H54 (cell line): ENCODE data around the gene PANX1.

Experiments
- DNase-seq: peaks from one replicate; pipeline ENCODE4 v3.0.0; 2011; ENCODE audit warnings: low spot score, mixed read lengths; ENCODE audit not compliant: insufficient read length
- FAIRE-seq: peaks from 3 replicates; lab custom pipeline; 2011; peaks lifted over from hg19 to GRCh38; lab: Jason Lieb, UNC
- POLR2A ChIP-seq: IDR thresholded peaks from 2 replicates; pipeline ENCODE4 v1.6.1; 2011; ENCODE audit warnings: low read depth, mild to moderate bottlenecking, low read length

PANX1 gene

DNA sequence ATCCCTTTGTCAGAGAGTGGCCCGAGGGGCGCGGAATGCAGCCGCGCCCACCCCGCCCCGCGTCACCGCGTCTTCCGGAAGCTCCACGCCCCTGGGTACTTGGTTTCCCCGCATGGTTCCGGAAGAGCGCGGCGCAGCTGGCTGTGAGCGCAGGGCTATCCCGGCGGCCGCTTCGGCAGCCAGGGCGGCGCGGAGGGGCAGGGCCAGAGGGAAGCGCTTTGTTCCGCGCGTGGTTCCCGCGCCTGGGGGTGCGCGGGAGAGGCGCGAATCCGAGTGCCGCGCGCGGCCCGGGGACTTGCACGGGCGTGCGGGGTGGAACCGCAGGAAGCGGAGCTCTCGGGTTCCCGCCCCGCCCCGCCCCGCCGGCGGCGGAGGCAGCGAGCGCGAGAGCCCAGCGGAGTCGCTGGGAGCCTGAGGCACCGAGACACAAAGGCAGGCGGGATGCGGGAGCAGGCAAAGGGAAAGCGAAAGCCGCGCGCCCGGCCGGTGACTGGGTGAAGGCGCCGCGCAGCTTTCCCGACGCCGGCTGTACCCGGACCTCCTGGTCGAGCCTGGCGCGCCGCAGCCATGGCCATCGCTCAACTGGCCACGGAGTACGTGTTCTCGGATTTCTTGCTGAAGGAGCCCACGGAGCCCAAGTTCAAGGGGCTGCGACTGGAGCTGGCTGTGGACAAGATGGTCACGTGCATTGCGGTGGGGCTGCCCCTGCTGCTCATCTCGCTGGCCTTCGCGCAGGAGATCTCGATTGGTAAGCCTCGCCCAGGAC, at the start of gene PANX1:
Gene PANX1 (plus strand): TSS at position 96 of the 766 bp plus-strand sequence. CDS start 472 bp downstream, at position 568.
- FAIRE-seq: no peak
- DNase-seq: no peak
- peak; percentile 34; the same call in 1 of the 2 replicates for TF ChIP-seq POLR2A

- no peak for TF ChIP-seq POLR2A
- no peak for FAIRE-seq
- no peak for DNase-seq
Measured at GRCh38 chr11:94084164-94084563, 44.5 kb upstream of the PANX1 start.

GRCh38 chr11:94088906-94089305, 39.7 kb upstream of the PANX1 start:
- TF ChIP-seq POLR2A: no peak
- DNase-seq: no peak
- no peak for FAIRE-seq

DNA sequence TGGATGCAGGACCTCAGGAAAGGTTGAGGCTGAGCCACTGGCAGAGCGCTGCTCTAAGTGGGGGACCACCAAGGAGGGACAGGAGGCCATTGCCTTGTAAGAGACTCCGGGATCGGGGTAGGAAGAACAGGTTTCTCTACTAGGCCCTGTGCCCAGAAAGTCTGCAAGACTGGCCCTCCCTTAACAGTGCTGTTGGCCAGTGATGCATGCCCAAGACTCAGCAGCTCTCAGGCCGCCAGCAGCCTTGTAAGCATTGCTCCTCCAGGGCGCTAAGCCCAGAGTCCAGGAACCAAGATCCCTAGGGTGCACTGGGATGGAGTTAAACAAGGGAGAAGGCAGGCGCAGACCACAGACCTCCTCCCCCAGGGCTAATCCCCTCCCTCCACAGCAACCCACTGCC, 39.3 kb upstream of the PANX1 start:
- no peak for TF ChIP-seq POLR2A
- FAIRE-seq: no peak

GRCh38 chr11:94090401-94090800, 38.2 kb upstream of the PANX1 start:
- TF ChIP-seq POLR2A: no peak
- DNase-seq (no peak), FAIRE-seq (no peak)

More for the DNA sequence above, 39.3 kb upstream of the PANX1 start:
- DNase-seq: no peak

DNA sequence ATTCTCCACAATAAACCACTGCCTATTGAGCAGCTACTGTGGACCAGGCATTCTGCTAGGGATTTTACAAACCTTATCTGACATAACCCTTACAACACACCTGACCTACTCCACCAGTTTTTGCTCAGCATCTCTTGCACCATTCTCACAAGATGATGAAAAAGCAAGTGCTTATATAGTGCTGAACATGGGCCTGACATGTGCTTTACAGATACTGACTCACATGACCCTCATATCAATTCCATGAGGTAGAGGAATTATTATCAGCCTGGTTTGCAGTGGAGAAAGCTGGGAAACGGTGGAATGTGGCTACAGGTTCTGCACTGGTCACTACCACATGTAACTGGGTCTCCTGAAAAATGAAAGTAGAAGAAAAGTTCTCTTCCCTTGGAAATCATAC, 37.5 kb upstream of the PANX1 start:
- DNase-seq (no peak), FAIRE-seq (no peak)
- TF ChIP-seq POLR2A: no peak

DNA sequence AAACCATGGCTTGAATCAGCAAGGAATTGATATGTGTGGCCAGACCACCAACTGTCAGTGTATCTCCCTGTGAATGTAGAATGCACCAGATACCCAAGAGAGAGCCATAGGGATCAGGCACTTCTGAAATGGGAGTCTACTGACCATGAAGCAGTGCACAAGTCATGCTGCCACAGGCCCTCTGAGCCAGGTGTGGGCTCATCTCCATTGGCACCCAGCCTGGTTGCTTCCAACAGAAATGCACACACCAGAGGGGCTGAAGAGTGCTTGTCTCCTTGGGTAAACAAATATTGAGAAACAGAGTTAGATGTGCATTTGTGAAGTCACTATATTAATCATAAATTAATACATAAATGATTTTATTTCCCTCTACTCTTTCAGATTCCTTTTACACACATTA, 28.4 kb upstream of the PANX1 start:
- DNase-seq (no peak), FAIRE-seq (no peak)
- TF ChIP-seq POLR2A: no peak

DNA sequence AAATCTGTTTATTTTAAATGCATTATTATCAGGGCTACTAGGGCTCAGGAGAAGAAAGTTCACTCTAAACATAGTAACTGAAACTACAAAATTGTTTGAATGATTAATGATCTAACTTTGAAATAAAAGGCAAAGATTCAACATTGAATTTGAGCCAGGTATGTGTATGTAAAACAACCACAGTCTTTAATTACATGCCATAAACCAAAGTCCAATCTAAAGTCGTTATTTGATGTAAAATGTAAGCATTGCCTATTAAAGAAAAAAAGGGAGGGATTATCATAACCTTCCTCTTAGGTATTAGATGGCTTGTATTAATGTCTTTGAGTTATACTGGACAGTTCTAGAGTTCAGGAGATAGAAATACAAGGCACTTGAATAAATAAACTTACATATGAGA, 25.2 kb upstream of the PANX1 start:
- no peak for FAIRE-seq
- DNase-seq: no peak
- no peak for TF ChIP-seq POLR2A

DNA sequence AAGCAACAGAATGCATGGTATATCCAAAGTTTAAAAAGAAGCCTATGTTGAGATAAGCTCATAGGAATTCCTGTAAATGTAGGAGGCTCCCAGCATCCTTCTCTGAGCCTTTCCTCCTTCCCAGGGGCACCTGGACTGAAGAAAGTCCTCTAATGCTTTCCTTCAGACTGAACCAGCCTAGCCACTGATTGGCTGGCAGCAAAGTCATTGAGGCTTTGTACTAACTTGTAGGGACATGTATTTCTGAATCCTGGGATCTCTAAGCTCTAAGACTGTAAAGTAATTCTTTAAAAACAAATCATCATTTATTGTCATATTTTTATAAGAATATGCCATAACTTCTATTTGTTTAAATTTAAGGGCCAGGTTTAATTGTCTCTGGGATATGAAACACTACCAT, 23.9 kb upstream of the PANX1 start:
- FAIRE-seq (no peak), DNase-seq (no peak)
- no peak for TF ChIP-seq POLR2A

DNA sequence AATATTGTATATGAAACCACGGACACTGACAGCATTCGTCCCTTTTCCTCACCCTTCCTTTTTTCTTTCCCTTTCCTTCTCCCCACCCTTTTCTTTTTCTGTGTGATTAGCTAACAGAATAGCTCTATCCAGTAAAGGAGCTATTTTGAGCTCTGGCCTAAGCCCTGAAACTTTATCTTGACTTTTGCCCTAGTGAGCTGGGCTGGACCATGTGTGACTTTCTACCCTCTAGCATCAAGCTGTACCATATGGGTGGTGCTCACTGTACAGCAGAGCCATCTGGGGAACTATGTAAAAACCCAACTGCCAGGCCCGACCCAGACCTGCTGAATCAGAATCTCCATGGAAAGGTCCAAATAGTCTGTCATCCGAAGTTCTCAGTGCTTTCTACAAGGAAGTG, 21.9 kb upstream of the PANX1 start:
- FAIRE-seq: no peak
- no peak for TF ChIP-seq POLR2A
- DNase-seq: no peak

DNA sequence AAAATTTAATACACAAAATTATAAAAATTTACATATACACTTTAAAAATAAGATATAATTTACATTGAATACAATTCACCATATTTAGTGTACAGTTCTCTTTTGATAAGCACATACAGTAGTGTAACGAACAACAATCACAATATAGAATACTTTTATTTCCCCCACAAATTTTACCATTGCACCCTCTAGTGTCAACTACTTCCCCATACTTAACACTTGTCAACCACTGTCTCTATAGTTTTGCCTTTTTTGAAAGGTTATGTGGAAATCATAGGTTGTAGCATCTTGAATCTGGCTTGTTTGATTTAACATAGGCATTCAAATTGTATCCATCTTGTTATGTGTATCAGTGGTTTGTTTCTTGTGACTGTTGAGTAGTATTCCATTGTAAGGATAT, 21.3 kb upstream of the PANX1 start:
- FAIRE-seq: no peak
- no peak for TF ChIP-seq POLR2A
- no peak for DNase-seq

DNA sequence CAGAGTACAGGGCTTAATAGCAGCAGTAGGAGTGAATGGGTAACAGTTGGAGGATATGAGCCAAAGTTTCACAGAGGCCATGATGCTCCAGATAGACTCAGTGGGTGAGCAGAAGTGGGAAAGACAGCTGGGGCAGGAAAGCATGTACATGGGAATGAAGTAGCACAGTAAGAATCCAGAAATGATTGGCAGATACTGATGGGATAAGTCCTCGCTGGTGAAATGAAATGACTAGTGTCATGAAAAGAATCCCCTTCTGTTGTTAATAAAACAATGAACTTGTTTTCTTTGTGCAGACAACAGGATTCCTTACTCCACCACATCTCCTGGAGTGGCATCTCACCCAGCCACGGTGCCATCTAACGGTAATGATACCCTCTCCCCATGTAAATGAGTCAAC, 17.4 kb upstream of the PANX1 start:
- no peak for DNase-seq
- no peak for FAIRE-seq

DNA sequence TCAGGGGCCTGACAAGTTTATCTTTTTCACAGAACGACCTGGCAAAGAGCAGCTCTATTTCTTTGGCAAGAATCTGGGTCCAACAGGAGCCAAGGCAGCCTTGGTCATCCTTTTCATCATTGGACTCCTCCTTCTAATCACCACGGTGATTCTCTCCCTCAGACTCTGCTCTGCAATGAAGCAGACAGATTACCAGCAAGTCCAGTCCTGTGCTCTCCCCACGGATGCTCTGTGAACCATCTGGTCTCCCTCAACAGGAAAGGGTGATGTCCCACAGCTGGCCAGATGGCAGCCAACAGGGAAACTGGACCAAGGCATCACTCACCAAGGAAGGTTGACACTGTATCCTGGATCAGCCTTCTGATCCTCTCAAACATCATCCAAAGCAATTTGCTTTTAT, 17.0 kb upstream of the PANX1 start:
- no peak for FAIRE-seq

More for the DNA sequence above, 17.4 kb upstream of the PANX1 start:
- no peak for TF ChIP-seq POLR2A

DNA sequence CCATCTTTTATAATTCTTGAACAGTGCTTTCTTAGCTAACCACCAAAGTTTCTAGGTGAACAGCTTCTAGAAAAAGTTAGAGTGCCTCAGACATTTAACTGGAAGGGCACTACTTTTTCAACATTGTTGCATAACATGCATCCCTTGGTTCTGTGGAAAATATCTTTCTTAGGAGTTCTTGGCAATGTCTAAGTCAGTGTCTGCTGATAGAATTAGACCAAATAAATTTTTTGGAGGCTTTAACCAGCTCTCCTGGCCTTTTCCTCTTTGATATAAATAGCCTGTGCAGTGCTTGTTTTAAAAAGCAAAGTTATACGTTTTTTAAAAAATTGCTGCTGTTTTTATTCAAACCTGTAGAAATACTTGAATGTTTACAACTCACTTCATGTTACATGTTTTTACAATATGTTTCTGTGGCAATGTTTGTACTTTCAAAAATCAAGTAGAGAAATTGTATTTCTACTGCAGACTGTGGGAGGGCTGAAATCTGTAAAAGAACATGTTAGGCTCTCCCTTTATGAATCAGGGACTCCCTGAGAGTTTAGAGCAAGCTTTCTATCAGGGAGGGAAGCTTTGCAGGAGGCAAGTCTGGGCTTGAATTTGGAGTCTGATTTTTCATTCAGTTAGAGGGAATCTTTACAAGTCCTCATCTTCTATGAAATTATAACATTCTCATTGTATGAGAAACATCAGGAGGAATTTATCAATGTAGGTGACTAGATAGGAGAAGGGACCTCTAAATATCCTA, 16.3 kb upstream of the PANX1 start:
- no peak for DNase-seq
- no peak for FAIRE-seq
- no peak for TF ChIP-seq POLR2A

More for the DNA sequence above, 17.0 kb upstream of the PANX1 start:
- DNase-seq: no peak
- TF ChIP-seq POLR2A: no peak
